Fibroblast of villous mesenchyme (primary cell): ENCODE measurements around the gene ARID4B. TPM values are rescaled to one million over a fixed set of nuclear protein-coding genes. Genes with fewer than 3 reads are reported as not detected.
"Not testable (repeated sequence)": the region's sequence is repeated elsewhere in the genome, so short reads cannot be mapped to it uniquely, and the experiment has no call there.

Experiments
- DNase-seq: peaks from one replicate; pipeline ENCODE4 v3.0.0-alpha.2; 2010; ENCODE audit warnings: low read depth
- H3K4me3 ChIP-seq: 2 replicates; pipeline ENCODE4 v1.5.1; 2011; ENCODE audit warnings: low read depth, mild to moderate bottlenecking, low read length
- CTCF ChIP-seq: IDR thresholded peaks from 2 replicates; pipeline ENCODE4 v1.5.1; 2012; ENCODE audit warnings: low read depth, mild to moderate bottlenecking, low read length; ENCODE audit not compliant: insufficient read depth
- total RNA-seq: library from RNA; depleted of rRNA; stranded (reverse); fragments of >200 nt; gene quantifications from 2 replicates; pipeline ENCODE4 v1.2.3, GENCODE V29; 2012

Gene ARID4B
- total RNA-seq, 1 donor: 40.2 TPM

- peak; percentile 11 for TF ChIP-seq CTCF
- DNase-seq: peak; percentile 93
- peak within 1 kb of the TSS; percentile 86 for H3K4me3 ChIP-seq
These were observed 166.9 kb downstream of the ARID4B start, which contains the start of gene RBM34 for GRCh38 chr1:235160957-235161684. TSS of gene RBM34 (minus strand) at chr1:235161250. CDS start at chr1:235161226, 24 bp downstream.

GRCh38 chr1:235160383-235160956, 167.5 kb downstream of the ARID4B start:
- peak; percentile 64 for DNase-seq
- peak overlapping the region; percentile 86 for H3K4me3 ChIP-seq
- no peak for TF ChIP-seq CTCF

- DNase-seq: not testable (repeated sequence)
- H3K4me3 ChIP-seq: peak overlapping the region; percentile 86
These were observed 168.0 kb downstream of the ARID4B start for GRCh38 chr1:235159930-235160329.

GRCh38 chr1:235159284-235159683, 168.7 kb downstream of the ARID4B start:
- H3K4me3 ChIP-seq, DNase-seq: not testable (repeated sequence)

GRCh38 chr1:235158680-235159079, 169.3 kb downstream of the ARID4B start:
- no peak overlapping the region for H3K4me3 ChIP-seq
- TF ChIP-seq CTCF: no peak
- no peak for DNase-seq

GRCh38 chr1:235157150-235157549, 170.8 kb downstream of the ARID4B start:
- no peak for TF ChIP-seq CTCF
- H3K4me3 ChIP-seq: no peak overlapping the region
- DNase-seq: no peak

GRCh38 chr1:235156740-235157139, 171.2 kb downstream of the ARID4B start:
- no peak for DNase-seq
- no peak overlapping the region for H3K4me3 ChIP-seq
- TF ChIP-seq CTCF: no peak

GRCh38 chr1:235156265-235156664, 171.7 kb downstream of the ARID4B start:
- no peak for DNase-seq
- TF ChIP-seq CTCF: no peak
- H3K4me3 ChIP-seq: no peak overlapping the region
